Activated naive CD4-positive, alpha-beta T cell treated with anti-CD3 and anti-CD28 coated beads, Interleukin-2, amount 50 U/mL, for 72 hours (primary cell): ENCODE measurements around the gene NEURL2. TPM values are rescaled to one million over a fixed set of nuclear protein-coding genes. Genes with fewer than 3 reads are reported as not detected.
A peak's percentile ranks its signal among the peaks of the same experiment; 100 is the strongest.
"Not testable (repeated sequence)": the region's sequence is repeated elsewhere in the genome, so short reads cannot be mapped to it uniquely, and the experiment has no call there.

Source experiments
- ATAC-seq, 2 donors: fragments of 150-1000 bp; cut with Tn5 transposase; 2 replicates each; pipeline ENCODE4 v1.10.0; 2021; ENCODE audit warnings: mild to moderate bottlenecking in 2 of 2, moderate library complexity in 2 of 2
- DNase-seq, 2 donors: peaks; one replicate each; pipeline ENCODE4 v3.0.0; 2021 to 2022; ENCODE audit warnings: low spot score in 2 of 2
- H3K27ac Mint-ChIP-seq, 2 donors: one replicate each; pipeline ENCODE4 v1.8.0; 2022; ENCODE audit warnings: mild to moderate bottlenecking in 2 of 2, mixed read lengths in 2 of 2
- H3K36me3 Mint-ChIP-seq, 2 donors: one replicate each; pipeline ENCODE4 v1.8.0; 2022; ENCODE audit warnings: mixed read lengths in 2 of 2
- H3K9me3 Mint-ChIP-seq, 2 donors: one replicate each; pipeline ENCODE4 v1.8.0; 2022; ENCODE audit warnings: mixed read lengths in 2 of 2
- total RNA-seq, 2 donors: library from RNA; stranded (reverse); gene quantifications; one replicate each; pipeline ENCODE4 v1.2.3, GENCODE V29; 2022

NEURL2 gene
- total RNA-seq, 2 donors from 2014 or later, result 1.5 to 3.4 TPM

GRCh38 chr20:45909336-45909808 is 18.4 kb upstream of the NEURL2 start:
- ATAC-seq (no peak), DNase-seq (no peak)
- H3K36me3 Mint-ChIP-seq, result no peaks in the 10 kb centered on the region
- H3K27ac Mint-ChIP-seq, result no peak overlapping the region
- peaks cover 0 to 4% of the 10 kb centered on the region in 2 donors for H3K9me3 Mint-ChIP-seq

GRCh38 chr20:45908084-45908483 is 17.1 kb upstream of the NEURL2 start:
- H3K36me3 Mint-ChIP-seq, result no peaks in the 10 kb centered on the region
- ATAC-seq, result no peak

DNA sequence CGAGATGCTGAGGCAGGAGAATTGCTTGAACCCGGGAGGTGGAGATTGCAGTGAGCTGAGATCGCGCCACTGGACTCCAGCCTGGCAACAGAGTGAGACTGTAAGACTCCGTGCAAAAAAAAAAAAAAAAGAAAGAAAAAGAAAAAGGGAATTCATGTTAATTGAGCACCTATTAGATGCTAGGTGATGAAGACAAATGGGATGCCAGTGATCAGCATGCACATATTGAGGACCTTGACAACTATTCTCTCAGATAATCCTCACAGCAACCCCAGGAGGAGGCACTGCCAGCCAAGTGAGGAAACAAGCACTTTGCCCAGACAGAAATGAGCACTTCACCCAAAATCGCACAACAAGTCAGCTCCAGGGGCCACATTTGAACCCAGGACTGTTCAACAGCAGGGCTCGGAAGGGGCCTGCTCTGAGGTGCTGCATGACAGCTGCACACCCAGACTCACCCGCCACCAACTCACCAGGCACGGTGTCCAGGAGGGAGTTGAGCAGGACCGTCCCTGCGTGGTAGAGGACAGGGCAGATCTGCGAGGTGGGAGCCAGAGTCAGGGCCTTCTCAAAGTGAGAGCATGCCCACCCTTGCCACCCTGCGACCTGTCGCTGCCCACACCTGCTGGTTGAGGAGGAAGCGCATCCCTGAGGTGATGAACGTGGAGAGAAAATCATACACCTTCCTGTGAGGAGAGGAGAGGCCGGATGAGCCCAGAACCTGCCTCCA is 16.4 kb upstream of the NEURL2 start:
- H3K27ac Mint-ChIP-seq, result no peak overlapping the region
- ATAC-seq (no peak), DNase-seq (no peak)
- no peaks in the 10 kb centered on the region for H3K36me3 Mint-ChIP-seq
- H3K9me3 Mint-ChIP-seq, result peaks cover 0 to 4% of the 10 kb centered on the region in 2 donors

More at GRCh38 chr20:45908084-45908483, 17.1 kb upstream of the NEURL2 start:
- no peak for DNase-seq
- Mint-ChIP-seq H3K9me3 (peaks cover 0 to 4% of the 10 kb centered on the region in 2 donors), H3K27ac (no peak overlapping the region)

GRCh38 chr20:45905505-45906079 is 14.6 kb upstream of the NEURL2 start:
- H3K36me3 Mint-ChIP-seq, result no peaks in the 10 kb centered on the region
- H3K9me3 Mint-ChIP-seq, result peaks cover 0 to under 1% of the 10 kb centered on the region in 2 donors
- no peak for ATAC-seq
- H3K27ac Mint-ChIP-seq, result no peak overlapping the region
- no peak for DNase-seq

DNA sequence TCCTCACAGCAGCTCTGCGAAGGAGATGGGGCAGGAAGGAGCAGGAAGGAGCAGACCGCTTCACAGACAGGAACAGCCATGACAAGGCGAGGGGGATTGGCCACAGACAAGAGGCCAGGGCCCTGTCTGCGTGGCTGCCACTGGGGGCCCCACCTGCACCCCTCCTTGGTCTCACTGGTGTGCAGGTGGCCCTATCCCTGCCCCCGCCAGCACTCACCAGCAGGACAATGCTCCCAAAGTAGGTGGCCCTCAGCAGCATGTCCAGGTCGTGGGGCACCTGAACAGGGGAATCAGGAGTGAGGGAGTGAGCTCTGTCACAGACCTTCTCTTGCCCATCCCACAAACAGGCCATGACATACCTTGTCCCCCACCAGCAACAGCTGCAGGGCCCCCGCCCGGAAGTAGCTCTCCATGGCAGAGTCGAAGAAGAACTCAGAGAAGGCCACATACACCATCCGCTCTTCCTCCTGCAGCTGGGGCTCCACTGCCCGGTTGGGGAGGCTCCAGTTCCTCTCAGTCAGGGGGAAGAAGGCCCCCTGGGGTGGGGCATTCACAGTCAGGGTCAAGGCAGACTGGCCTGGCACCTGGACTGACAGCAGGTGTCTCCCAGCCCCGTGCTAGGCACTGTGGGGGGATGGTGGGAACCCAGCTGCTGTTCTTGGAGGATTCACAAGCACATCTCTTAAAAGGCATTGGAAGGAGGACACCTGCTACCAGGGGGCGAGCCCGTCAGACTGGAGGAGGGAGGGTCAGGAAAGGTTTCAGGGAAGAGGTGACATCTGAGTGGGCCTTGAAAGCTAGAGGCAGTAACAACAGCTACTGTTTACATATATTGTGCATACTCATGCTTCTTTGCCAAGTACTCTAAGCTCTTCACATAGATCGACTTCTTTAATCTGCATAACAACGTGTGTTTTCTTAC is 13.8 kb upstream of the NEURL2 start:
- no peaks in the 10 kb centered on the region for H3K9me3 Mint-ChIP-seq
- DNase-seq (no peak), ATAC-seq (no peak)
- peak overlapping the region in 1 of 2 donors; percentile 7 for H3K27ac Mint-ChIP-seq
- H3K36me3 Mint-ChIP-seq, result no peaks in the 10 kb centered on the region

GRCh38 chr20:45902199-45902701 is 11.2 kb upstream of the NEURL2 start:
- DNase-seq, result no peak
- no peak for ATAC-seq
- Mint-ChIP-seq H3K27ac (no peak overlapping the region), H3K36me3 (no peaks in the 10 kb centered on the region), H3K9me3 (no peaks in the 10 kb centered on the region)

DNA sequence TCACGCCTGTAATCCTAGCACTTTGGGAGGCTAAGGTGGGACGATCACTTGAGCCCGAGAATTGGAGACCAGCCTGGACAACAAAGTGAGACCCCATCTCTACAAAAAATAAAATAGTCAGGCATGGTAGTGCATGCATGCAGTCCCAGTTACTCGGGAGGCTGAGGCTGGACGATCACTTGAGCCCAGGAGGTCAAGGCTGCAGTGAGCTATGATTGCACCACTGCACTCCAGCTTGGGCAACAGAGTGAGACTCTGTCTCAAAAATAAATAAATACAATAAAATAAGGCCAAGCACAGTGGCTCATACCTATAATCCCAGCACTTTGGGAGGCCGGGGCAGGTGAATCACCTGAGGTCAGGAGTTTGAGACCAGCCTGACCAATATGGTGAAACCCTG is 10.3 kb upstream of the NEURL2 start:
- H3K36me3 Mint-ChIP-seq, H3K9me3 Mint-ChIP-seq, ATAC-seq, H3K27ac Mint-ChIP-seq, DNase-seq: not testable (repeated sequence)

GRCh38 chr20:45899046-45899835 is 8.2 kb upstream of the NEURL2 start:
- Mint-ChIP-seq H3K9me3 (no peaks in the 10 kb centered on the region), H3K36me3 (peaks cover 0 to 2% of the 10 kb centered on the region in 2 donors), H3K27ac (no peak overlapping the region)
- ATAC-seq (peak in 1 of 2 donors; percentile 24), DNase-seq (no peak)

- no peak for DNase-seq
- no peak overlapping the region for H3K27ac Mint-ChIP-seq
- ATAC-seq, result no peak
- no peaks in the 10 kb centered on the region for H3K9me3 Mint-ChIP-seq
- peaks cover 0 to 8% of the 10 kb centered on the region in 2 donors for H3K36me3 Mint-ChIP-seq
Measured at GRCh38 chr20:45898285-45898684, 7.3 kb upstream of the NEURL2 start.

DNA sequence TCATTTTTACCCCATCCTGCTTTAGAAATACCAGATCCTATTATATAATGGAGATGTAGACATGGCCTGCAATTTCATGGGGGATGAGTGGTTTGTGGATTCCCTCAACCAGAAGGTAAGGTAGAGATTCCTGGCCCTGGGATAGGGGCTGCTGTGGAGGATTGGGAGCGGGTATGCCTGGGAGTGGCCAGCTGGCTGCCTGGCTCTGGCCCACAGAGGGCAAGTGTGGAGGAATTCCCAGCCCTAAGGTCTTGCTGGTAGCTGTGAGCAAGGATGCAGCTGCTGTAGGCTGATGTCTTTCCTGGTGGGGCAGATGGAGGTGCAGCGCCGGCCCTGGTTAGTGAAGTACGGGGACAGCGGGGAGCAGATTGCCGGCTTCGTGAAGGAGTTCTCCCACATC is 6.7 kb upstream of the NEURL2 start:
- DNase-seq (no peak), ATAC-seq (no peak)
- H3K36me3 Mint-ChIP-seq, result peaks cover 0 to 8% of the 10 kb centered on the region in 2 donors
- H3K27ac Mint-ChIP-seq, result no peak overlapping the region
- H3K9me3 Mint-ChIP-seq, result no peaks in the 10 kb centered on the region

GRCh38 chr20:45897289-45897688 is 6.3 kb upstream of the NEURL2 start:
- peaks cover 0 to 8% of the 10 kb centered on the region in 2 donors for H3K36me3 Mint-ChIP-seq
- H3K9me3 Mint-ChIP-seq, result no peaks in the 10 kb centered on the region
- ATAC-seq (no peak), DNase-seq (no peak)
- peak overlapping the region in 1 of 2 donors; percentile 9 for H3K27ac Mint-ChIP-seq

DNA sequence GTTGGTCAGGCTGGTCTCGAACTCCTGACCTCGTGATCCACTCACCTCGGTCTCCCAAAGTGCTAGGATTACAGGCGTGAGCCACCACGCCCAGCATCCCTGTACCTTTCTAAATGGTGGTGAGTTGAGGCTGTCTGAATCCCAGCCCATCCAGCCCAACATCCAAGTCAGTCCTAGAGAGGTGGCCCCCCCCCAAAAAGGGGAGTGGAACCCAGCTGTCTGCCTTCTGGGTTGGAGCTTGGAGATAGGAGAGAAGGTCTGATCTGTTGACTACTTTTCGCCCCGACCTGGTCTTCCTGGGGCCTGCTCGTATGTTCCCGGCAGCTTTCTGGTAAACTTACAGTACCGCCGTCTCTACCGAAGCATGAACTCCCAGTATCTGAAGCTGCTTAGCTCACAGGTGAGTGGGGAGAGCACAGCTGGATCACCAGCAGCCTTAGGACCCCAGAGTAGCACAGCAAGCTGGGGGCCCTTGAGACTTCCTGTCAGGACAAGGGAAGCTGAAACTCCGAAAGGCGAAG is 5.7 kb upstream of the NEURL2 start:
- Mint-ChIP-seq H3K27ac (no peak overlapping the region), H3K36me3 (peaks cover 0 to 8% of the 10 kb centered on the region in 2 donors), H3K9me3 (no peaks in the 10 kb centered on the region)
- ATAC-seq (no peak), DNase-seq (no peak)

- DNase-seq (no peak), ATAC-seq (no peak)
- Mint-ChIP-seq H3K36me3 (peaks cover 0 to 8% of the 10 kb centered on the region in 2 donors), H3K9me3 (no peaks in the 10 kb centered on the region), H3K27ac (no peak overlapping the region)
Measured at GRCh38 chr20:45894797-45895196, 3.8 kb upstream of the NEURL2 start.

- peaks cover 0 to 8% of the 10 kb centered on the region in 2 donors for H3K36me3 Mint-ChIP-seq
- no peak for DNase-seq
- no peak for ATAC-seq
- no peaks in the 10 kb centered on the region for H3K9me3 Mint-ChIP-seq
- H3K27ac Mint-ChIP-seq, result no peak overlapping the region
Measured at GRCh38 chr20:45893831-45894230, 2.8 kb upstream of the NEURL2 start.

DNA sequence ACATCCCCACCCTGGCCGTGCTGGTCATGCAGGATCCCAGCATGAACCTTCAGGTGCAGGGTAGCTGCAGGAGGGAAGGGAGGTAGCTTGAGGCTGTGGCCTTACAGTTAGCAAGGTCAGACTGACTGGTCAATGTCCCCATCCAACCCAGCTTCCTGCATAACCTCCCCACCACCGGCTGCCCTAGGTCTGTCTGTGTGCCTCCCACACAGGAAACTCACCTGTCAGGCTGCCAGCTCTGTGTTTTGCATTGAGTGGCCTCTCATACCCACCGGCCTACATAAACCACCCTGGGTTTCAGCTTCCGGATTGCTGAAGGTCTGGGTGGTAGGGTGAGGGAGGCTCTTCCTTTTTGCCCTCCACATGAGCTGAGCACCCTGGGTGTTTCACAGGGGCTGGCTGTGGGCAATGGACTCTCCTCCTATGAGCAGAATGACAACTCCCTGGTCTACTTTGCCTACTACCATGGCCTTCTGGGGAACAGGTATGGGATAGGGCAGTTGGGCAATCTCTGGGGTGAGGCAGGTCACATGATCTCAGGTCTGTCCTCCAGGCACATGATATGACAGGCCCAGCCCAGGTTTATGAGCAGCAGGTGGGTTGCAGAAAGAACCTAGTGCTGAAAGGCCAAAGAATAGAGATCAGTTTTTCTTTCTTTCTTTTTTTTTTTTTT is 2.0 kb upstream of the NEURL2 start:
- no peak for DNase-seq
- H3K36me3 Mint-ChIP-seq, result peaks cover 0 to 8% of the 10 kb centered on the region in 2 donors
- no peaks in the 10 kb centered on the region for H3K9me3 Mint-ChIP-seq
- peak in 1 of 2 donors; percentile 46 for ATAC-seq
- peak overlapping the region; percentile 9 to 91 for H3K27ac Mint-ChIP-seq
